Natural killer cell (primary cell): ENCODE results near the gene ESPNL. TPM values are rescaled to one million over a fixed set of nuclear protein-coding genes. Genes with fewer than 3 reads are reported as not detected.

ENCODE experiments used
- ATAC-seq, 3 donors: fragments of 150-1000 bp in 2 of 3; fragments of 200-7000 bp in 1 of 3; cut with Tn5 transposase; 1 replicate in 1 of 3; 2 replicates in 2 of 3; pipeline ENCODE4 v1.10.0; 2021; ENCODE audit warnings: mild to moderate bottlenecking in 2 of 3, moderate library complexity in 2 of 3
- DNase-seq, 2 donors: peaks; one replicate each; pipeline versions ENCODE4 v3.0.0 to v3.0.0-alpha.2; 2013 to 2021; ENCODE audit warnings: mixed read lengths in 1 of 2
- H3K27ac ChIP-seq: one replicate; pipeline ENCODE4 v1.5.1; 2013; ENCODE audit warnings: mild to moderate bottlenecking, low read length
- H3K27me3 ChIP-seq: one replicate; pipeline ENCODE4 v1.6.1; 2013; ENCODE audit warnings: low read length; ENCODE audit not compliant: control insufficient read depth, insufficient read depth
- H3K36me3 ChIP-seq: one replicate; pipeline ENCODE4 v1.6.1; 2013; ENCODE audit warnings: low read length; ENCODE audit not compliant: control insufficient read depth, insufficient read depth
- H3K4me1 ChIP-seq: one replicate; pipeline ENCODE4 v1.6.1; 2013; ENCODE audit warnings: low read length; ENCODE audit not compliant: control insufficient read depth, insufficient read depth
- H3K4me3 ChIP-seq: one replicate; pipeline ENCODE4 v1.5.1; 2013; ENCODE audit warnings: low read length
- H3K9me3 ChIP-seq: one replicate; pipeline ENCODE4 v1.6.1; 2013; ENCODE audit warnings: low read length; ENCODE audit not compliant: control insufficient read depth, insufficient read depth
- H3K27ac Mint-ChIP-seq, 2 donors: one replicate each; pipeline ENCODE4 v1.8.0; 2022; ENCODE audit warnings: mild to moderate bottlenecking in 2 of 2, mixed read lengths in 2 of 2, moderate library complexity in 1 of 2
- H3K27me3 Mint-ChIP-seq, 2 donors: one replicate each; pipeline ENCODE4 v1.8.0; 2022; ENCODE audit warnings: low read depth in 2 of 2, mixed read lengths in 2 of 2
- H3K36me3 Mint-ChIP-seq: one replicate; pipeline ENCODE4 v1.8.0; 2022; ENCODE audit warnings: mixed read lengths
- H3K4me1 Mint-ChIP-seq, 2 donors: one replicate each; pipeline ENCODE4 v1.8.0; 2022; ENCODE audit warnings: mixed read lengths in 2 of 2
- H3K4me3 Mint-ChIP-seq: one replicate; pipeline ENCODE4 v1.8.0; 2022; ENCODE audit warnings: mild to moderate bottlenecking, moderate library complexity, mixed read lengths
- H3K9me3 Mint-ChIP-seq, 2 donors: one replicate each; pipeline ENCODE4 v1.8.0; 2022; ENCODE audit warnings: mixed read lengths in 2 of 2
- CTCF ChIP-seq: fragments of 200-600 bp; IDR thresholded peaks from one replicate; pipeline ENCODE4 v1.8.0; 2022; ENCODE audit warnings: antibody characterized with exemption
- WGBS: methylation state at CpG from one replicate; pipeline ENCODE4 v1.1.7; 2013; ENCODE audit warnings: missing lambda C conversion rate; ENCODE audit not compliant: insufficient coverage; 5-methylcytosine and 5-hydroxymethylcytosine counted together
- intact Hi-C: fragments of 100-400 bp; cut with micrococcal nuclease; formaldehyde crosslinking; loops from one replicate; pipeline ENCODE4 v1.14.2; 2022
- total RNA-seq, 4 donors: library from RNA; stranded (reverse); fragments of 120-200 nt in 1 of 4; gene quantifications; one replicate each; pipeline versions ENCODE4 v1.2.3 to v1.2.4, GENCODE V29; 2013 to 2022

The ESPNL gene
- total RNA-seq, 3 donors from 2014 or later (not counting 1 experiment from before 2014, with no cell fraction given): not detected

DNA sequence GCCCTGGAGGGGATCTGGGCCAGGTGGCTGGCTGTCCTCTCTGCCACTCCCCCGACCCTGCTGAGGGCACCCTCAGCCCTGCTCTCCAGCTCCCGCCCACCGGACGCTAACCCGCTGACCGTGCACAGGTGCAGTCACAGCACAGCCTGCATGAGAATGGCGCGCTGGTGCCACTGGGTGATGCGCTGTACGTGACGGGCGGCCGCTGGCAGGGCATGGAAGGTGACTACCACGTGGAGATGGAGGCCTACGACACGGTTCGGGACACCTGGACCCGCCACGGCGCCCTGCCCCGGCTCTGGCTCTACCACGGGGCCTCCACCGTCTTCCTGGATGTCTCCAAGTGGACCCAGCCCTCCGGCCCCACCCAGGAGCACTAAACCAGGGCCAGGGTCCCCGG lies 50.5 kb downstream of the ESPNL start:
- H3K9me3 ChIP-seq: no peaks in the 10 kb centered on the region
- no peaks in the 10 kb centered on the region for H3K4me1 ChIP-seq
- H3K27me3 Mint-ChIP-seq: no peaks in the 10 kb centered on the region
- no peaks in the 10 kb centered on the region for H3K9me3 Mint-ChIP-seq
- no peaks in the 10 kb centered on the region for H3K27me3 ChIP-seq
- no peak for DNase-seq
- no peaks in the 10 kb centered on the region for H3K4me1 Mint-ChIP-seq
- 91% methylated on average over 25 of the region's 25 CpGs for WGBS
- H3K36me3 Mint-ChIP-seq: no peaks in the 10 kb centered on the region
- no peak overlapping the region for H3K4me3 ChIP-seq
- intact Hi-C loops: no loop called here
- no peak for ATAC-seq
- TF ChIP-seq CTCF: no peak
- no peak overlapping the region for H3K27ac Mint-ChIP-seq
- H3K27ac ChIP-seq: no peak overlapping the region
- no peak overlapping the region for H3K4me3 Mint-ChIP-seq
- H3K36me3 ChIP-seq: no peaks in the 10 kb centered on the region

- H3K36me3 ChIP-seq: no peaks in the 10 kb centered on the region
- H3K27ac ChIP-seq: no peak overlapping the region
- no peaks in the 10 kb centered on the region for H3K4me1 ChIP-seq
- no peaks in the 10 kb centered on the region for H3K4me1 Mint-ChIP-seq
- DNase-seq (no peak), ATAC-seq (no peak)
- H3K4me3 Mint-ChIP-seq: no peak overlapping the region
- H3K27me3 Mint-ChIP-seq: no peaks in the 10 kb centered on the region
- WGBS: 90% methylated on average over 13 of the region's 13 CpGs
- H3K4me3 ChIP-seq: no peak overlapping the region
- no peaks in the 10 kb centered on the region for H3K36me3 Mint-ChIP-seq
- no peak overlapping the region for H3K27ac Mint-ChIP-seq
- H3K9me3 ChIP-seq: no peaks in the 10 kb centered on the region
- H3K9me3 Mint-ChIP-seq: no peaks in the 10 kb centered on the region
- no peaks in the 10 kb centered on the region for H3K27me3 ChIP-seq
- no peak for TF ChIP-seq CTCF
- intact Hi-C loops: no loop called here
Measured at GRCh38 chr2:238151205-238151604, 51.1 kb downstream of the ESPNL start.

DNA sequence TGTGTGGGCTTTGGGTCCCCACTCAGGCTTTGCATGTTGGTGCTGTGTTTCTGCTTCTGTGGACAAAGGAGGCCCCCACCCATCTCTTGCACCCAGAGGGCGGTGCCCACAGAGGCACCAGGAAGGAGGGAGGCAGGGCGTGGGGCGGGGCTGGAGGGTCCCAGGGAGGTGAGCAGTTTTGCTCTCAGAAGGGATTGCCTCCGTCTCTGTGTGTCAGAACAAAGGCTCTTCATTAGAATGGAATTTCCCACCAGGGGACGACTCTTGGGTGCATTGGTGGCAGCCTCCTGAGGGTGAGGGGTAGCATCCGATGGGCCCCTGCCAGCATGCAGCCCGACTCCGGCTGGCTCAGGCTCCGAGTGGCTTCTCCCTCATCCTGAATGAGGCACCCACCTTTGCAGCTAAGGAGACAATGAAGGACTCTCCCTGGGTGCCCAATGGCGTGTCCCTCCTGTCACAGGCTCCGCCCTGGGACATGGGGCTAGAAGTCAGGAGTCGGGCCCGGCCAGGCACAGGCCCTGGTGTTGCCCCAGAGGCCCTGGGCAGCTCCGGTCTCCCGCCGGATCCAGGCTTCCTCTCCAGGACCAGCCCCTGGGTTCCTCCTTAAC lies 51.6 kb downstream of the ESPNL start:
- Mint-ChIP-seq H3K36me3 (no peaks in the 10 kb centered on the region), H3K27ac (no peak overlapping the region), H3K4me1 (no peaks in the 10 kb centered on the region), H3K27me3 (no peaks in the 10 kb centered on the region), H3K4me3 (no peak overlapping the region), H3K9me3 (no peaks in the 10 kb centered on the region)
- ATAC-seq (no peak), DNase-seq (no peak)
- H3K9me3 ChIP-seq: no peaks in the 10 kb centered on the region
- no peak for TF ChIP-seq CTCF
- intact Hi-C loops: no loop called here
- H3K4me3 ChIP-seq: no peak overlapping the region
- H3K4me1 ChIP-seq: no peaks in the 10 kb centered on the region
- WGBS: 84% methylated on average over 16 of the region's 16 CpGs
- no peak overlapping the region for H3K27ac ChIP-seq
- no peaks in the 10 kb centered on the region for H3K27me3 ChIP-seq
- H3K36me3 ChIP-seq: no peaks in the 10 kb centered on the region
